Head of caudate nucleus (tissue), 42 donors: ENCODE data around the gene MGAM2.

Experiments
- DNase-seq, 42 donors: peaks; one replicate each; pipeline versions ENCODE4 v3.0.0 to v3.0.0-alpha.2; 2020 to 2021; ENCODE audit warnings: mixed read lengths in 7 of 42
- intact Hi-C: fragments of 100-400 bp; cut with DNase I; formaldehyde crosslinking; loops from one replicate; pipeline ENCODE4 v1.15.0; 2022

MGAM2 gene

DNA sequence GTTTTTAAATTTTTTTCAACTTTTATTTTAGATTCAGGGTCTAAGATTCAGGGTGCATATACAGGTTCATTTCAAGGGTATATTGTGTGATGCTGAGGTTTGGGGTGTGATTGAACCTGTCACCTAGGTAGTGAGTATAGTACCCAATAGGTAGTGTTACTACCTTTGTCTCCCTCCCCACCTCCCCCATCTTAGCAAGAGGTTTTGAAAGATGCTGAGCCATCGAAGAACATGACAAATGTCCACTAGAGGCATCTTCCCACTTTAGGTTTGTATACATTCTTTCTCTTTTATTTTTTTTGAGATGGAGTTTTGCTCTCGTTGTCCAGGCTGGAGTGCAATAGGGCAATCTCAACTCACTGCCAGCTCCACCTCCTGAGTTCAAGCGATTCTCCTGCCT lies 880 bp upstream of the MGAM2 start:
- intact Hi-C loops: no loop called here
- no peak for DNase-seq

DNA sequence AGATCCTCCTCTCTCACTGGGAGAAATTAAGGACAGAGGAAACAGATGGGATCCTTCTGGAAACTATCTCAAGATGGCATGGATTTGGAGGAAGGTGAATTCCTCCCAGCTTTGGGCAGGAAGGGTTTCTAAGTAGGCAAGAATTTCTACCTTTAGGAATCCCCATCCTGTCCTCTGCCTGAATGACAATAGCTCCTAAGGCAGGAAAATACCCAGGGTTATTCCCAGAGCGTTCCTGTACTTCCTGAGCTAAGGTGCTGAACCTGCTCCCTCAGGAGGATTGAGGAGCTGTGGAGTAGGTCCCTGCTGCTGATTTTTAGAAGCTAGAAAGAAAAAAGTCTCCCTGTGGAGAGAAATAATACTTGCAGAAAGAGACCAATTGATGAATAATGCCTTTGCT lies 568 bp downstream of the MGAM2 start:
- intact Hi-C loops: no loop called here
- DNase-seq: no peak

DNA sequence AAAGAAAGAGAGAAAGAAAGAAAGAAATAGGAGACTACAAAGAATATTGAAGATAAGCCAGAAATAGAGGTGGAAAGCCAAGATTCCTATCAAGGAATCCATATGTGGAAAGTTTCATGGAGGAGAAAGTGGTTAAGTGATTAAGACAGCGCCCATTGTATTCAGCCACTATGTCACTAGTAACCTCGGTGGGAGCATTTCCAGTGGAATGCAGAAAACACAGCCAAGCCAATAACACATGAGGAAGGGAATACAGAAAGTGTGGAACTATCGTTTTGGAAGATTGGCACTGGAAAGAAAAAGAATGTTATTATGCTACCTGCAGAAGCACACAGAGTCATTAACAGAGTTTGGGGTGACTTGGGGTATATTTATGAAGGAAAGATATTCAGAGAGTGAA lies 2.7 kb downstream of the MGAM2 start:
- intact Hi-C loops: no loop called here

DNA sequence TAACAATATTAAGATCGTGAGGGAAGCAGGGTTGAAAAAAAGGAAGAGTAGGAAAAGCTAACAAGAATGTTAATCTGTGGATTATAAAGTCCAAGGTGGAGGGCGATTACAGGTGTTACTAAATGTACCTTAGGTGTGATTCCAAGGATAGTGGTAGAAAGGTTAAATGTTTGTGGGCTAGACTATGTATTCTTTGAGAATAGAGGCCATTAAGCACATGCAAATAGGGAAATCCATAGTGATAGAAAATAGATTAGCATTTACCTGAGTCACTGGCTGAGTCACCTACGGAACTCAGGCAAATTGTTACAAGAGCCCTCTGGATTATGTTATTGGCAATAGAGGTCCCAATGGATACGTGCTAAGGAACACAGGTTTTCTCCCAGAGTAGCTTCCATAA lies 9.0 kb downstream of the MGAM2 start:
- intact Hi-C loops: no loop called here
- no peak for DNase-seq

More for the DNA sequence above, 2.7 kb downstream of the MGAM2 start:
- no peak for DNase-seq

DNA sequence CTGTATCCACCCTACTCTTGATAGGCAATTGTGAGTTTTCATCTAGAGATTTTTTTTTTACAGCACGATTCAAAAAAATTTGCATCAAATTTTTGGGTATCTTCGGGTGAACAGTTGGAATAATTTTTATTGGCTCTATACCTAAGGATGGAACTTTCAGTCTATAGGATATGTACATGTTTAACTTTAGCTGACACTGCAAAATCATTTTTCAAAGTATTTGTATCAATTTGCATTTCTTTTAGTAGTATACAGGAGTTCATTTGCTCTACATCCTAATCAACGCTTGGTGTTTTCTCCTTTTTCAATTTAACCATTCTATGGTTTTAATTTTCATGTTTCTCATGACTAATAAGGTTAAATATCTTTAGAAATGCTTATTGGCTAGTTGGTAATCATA lies 11.7 kb downstream of the MGAM2 start:
- no peak for DNase-seq
- intact Hi-C loops: no loop called here

DNA sequence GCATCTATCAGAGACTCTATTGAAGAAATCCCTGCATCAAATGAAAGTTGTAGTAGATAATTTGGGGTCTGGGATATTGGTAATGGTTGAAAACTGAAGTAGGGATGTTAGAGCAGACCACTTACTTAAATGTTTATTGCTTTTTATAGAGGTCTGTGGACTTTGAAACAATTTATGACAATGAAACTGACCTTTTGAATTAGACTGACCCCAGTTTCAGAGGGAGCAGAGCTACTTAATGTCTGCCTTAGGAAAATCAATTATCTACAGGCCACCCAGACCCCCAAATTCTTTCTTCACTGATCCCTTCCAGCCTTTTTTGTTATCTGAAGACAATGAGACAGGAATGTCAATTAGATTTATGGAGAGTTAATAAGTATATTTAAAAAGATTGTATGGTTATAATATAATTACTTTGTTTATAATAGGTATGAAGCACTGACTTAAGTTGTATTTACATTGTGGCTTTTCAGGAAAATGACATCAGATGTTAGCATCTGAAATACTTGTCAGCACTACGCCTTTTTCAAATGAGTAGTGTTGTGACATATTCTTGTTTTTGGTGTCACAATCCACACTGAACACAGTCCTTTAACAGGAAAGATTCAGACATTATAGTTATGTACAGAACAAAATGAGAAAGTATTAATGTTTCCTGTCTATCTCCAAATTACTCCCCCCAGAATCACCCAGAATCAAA lies 13.9 kb downstream of the MGAM2 start:
- intact Hi-C loops: no loop called here
- DNase-seq: no peak

DNA sequence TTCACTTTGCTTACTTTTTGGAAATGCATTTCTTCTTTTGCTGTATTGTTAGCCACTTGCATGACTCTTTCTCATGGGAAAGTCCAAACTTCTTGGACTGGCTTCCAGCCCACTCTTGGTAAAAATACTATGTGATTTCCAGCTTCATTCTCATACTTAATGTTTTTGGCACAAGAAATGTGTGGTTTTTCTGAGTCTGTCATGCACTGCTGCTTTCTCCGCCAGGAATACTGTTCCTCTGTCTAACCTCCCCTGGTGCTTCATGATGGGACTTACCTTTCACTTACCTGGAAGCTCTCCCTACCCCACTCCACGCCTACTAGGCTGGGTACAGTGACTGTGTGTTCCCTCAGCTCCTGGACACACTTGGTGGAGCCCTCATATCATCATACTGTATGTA lies 18.7 kb downstream of the MGAM2 start:
- intact Hi-C loops: no loop called here
- DNase-seq: no peak

DNA sequence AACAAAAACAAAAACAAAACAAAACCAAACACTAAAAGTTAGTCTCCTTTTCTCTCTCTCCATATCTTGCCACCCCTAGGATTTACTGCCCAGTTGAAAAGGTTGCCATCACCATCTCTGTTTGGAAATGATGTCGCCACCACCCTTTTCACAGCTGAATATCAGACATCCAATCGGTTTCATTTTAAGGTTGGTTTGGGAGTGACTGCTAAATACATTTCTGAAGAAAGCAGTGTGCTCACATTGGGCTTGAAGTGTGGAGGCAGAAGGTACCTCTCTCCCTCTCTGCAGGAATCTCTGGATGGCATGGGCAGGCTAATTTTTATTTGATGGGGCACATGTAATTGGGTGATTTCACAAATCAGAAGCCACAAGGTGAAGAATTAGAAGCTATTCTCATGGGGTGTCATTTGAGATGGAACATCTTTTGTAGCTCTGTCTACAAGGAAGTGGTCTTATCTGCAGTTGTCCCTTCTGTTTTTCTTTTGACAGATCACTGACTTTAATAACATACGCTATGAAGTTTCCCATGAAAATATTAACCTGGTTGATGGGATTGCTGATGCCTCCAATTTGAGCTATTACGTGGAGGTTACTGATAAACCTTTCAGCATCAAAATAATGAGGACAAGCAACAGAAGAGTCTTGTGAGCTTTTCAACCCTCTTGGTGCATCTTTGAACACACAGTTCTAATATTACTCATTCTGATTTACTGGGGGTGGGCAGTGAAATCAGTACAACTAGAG lies 20.1 kb downstream of the MGAM2 start:
- no peak for DNase-seq
- intact Hi-C loops: no loop called here

DNA sequence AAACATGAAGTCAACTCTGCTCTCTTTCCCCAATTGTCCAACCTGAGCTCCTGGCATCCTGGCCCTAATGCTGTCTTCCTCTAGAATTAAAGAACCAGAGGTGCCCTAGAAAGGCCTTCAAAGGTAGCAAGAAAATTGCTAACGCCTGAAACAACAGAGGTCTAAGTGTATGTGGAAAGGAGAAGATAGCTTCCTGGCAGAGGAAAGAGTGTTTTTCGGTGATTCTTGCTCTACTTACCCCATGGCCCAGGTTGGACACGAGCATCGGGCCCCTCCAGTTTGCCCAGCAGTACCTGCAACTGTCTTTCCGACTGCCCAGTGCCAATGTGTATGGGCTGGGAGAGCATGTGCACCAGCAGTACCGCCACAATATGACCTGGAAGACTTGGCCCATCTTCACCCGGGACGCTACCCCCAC lies 22.2 kb downstream of the MGAM2 start:
- intact Hi-C loops: no loop called here

DNA sequence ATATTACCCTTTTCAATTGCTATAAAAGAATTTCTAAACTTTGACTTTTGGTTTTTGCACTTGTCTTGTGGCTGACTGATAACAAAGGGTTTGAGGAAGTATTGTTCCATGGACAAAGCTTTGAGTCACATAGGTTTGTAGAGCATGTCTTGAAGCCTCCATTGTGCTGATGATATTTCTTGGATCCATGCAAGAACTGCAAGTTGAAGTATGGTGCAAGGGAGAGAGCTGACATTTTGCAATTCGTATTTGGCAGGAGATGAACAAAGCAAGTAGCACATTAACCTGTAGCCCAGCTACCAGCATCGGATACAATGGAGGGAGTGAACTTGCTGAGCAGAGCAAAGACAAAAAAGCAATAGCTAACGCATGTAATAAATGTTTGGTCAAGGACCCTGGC lies 23.4 kb downstream of the MGAM2 start:
- no peak for DNase-seq
- intact Hi-C loops: no loop called here

More for the DNA sequence above, 22.2 kb downstream of the MGAM2 start:
- DNase-seq: no peak

DNA sequence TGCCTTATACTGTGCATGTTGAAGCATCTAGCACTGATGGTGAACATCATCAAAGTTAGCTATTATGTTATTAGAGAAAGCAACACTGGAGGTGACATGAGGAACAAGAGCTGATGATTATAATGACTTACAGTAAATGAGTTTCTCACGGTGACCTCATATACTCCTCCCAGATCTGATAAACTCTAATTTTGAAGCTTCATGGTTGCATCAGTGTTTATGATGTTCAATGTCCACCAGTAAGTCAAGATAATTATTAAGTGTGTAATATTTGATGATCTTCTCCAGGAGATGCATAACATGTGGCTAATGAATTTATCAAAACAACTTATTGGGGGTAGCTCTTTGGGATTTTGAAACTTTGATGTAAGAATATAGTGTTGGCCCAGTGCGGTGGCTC lies 27.5 kb downstream of the MGAM2 start:
- intact Hi-C loops: no loop called here
- DNase-seq: no peak

DNA sequence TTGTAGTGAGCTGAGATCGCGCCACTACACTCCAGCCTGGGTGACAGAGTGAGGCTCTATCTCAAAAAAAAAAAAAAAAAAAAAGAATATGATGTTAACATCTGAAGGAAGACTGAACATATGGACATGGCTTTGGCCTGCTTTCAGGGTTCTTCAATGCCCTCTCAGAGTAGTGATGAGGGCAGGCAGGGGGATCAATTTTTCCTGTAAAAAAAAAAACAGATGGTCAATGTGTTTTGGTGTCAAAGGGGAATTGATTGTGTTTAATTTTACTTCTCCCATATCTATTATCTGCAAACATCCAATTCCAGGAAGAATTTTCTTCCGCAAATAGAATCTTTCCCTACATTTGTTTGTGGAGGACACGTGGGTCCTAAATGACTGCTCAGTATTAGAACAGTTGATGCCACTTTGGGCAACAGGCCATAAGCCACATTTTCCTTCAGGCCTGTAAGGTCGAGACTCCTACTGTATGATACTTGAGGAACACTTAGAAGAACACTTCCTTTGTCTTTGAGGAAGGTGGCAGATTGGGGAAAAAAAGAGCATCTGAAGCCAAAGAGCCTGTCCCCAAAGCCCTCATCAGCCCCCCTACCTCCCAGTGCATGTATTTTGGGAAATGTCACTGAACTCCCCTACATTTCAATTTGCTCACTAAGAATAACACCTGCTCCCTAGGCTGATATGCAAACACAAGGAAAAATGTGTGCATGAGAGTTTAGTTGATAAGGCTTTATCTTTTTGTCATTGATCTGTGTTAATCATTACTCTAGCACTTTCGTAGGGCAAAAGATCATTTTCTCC lies 28.3 kb downstream of the MGAM2 start:
- intact Hi-C loops: no loop called here
- DNase-seq: no peak

DNA sequence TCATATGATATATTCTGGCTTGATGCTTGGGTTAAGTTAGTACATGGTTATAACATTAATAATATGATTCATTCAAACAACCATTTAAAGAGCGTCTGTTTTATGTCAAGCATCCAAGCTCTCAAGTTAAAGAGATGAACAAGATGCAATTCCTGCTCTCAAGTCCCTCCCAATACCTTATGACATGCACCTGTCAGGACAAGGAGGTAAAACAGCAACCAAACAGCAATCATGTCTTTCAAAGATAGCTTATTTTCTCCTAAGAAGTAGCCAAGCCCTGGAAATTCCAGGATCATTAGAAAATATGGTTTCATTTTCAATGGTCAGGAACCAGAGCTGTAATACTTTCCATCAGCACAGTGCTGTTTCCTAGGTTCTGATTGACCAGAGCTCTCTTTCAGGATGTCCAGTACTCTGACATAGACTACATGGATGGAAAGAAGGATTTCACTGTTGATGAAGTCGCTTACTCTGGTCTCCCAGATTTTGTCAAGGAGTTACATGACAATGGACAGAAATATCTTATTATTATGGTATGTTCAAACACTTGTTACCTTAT lies 29.0 kb downstream of the MGAM2 start:
- no peak for DNase-seq
- intact Hi-C loops: no loop called here

DNA sequence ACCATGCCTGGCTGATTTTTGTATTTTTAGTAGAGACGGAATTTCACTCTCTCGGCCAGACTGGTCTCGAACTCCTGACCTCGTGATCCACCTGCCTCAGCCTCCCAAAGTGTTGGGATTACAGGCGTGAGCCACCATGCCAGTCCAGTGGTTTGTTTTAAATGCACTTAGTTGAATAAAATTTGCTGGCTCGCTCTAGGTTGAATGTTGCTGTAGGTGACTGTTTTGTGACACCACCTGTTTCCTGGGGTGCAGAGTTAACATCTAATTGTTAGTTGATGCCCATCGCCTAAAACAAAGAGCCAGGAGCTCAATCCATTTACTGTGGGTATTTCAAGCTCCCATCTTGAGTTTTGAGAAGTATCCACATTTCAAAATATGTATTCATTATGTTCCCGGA lies 31.2 kb downstream of the MGAM2 start:
- intact Hi-C loops: no loop called here

DNA sequence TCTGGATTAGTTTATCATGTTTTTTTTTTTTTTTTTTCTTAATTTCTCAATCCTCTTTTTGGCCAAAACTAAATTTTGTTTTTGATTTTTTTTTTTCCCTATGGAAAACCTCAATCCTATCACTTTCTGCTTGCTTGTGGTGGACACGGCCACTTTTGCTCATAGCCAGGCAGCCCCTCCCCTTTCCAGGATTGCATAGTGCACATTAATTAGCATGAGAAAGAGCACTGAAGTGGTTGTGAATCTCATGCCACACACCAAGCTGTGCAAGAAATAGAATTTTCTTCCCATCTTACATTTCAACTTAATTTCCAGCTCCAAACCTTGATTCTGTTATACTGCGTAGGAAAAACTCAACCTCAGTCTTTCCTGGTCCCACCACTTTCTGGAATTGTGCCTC lies 34.6 kb downstream of the MGAM2 start:
- intact Hi-C loops: no loop called here
- no peak for DNase-seq

More for the DNA sequence above, 31.2 kb downstream of the MGAM2 start:
- no peak for DNase-seq

DNA sequence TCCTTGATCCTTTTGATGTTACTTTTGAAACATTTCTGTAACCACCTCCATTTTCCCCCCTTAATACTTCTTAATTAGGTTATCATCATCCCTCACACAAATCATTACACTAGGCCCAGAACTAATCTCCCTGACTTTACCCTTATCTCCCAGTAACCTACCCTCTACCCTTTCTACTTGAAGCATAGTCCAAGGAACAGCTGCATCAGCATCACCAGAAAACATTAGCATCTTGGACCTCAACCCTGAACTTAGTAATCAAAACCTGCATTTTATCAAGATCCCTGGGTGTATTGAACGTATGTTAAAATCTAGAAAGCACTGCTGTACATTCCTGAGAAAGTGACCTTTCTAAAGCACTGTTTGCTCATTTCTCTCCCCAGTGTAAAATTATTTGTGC lies 38.8 kb downstream of the MGAM2 start:
- no peak for DNase-seq
- intact Hi-C loops: no loop called here

DNA sequence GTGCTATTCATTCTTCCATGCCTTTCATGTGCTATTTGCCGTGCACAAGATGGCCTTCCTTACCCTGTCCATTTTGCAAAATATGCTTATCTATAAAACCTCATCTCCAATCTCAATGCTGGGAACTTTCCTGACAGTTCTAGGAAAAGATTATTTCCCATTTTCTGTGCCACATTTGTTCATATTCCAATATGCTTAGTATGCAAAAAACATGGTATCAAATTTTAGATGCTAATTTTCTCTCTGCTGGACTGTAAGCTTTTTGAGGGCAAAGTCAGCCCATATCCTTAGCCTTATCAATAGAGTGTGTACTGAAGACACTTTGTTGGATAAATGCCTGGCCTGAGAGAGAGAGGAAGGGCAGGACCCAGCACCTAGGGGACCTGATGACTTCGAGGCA lies 39.4 kb downstream of the MGAM2 start:
- intact Hi-C loops: no loop called here
- no peak for DNase-seq

DNA sequence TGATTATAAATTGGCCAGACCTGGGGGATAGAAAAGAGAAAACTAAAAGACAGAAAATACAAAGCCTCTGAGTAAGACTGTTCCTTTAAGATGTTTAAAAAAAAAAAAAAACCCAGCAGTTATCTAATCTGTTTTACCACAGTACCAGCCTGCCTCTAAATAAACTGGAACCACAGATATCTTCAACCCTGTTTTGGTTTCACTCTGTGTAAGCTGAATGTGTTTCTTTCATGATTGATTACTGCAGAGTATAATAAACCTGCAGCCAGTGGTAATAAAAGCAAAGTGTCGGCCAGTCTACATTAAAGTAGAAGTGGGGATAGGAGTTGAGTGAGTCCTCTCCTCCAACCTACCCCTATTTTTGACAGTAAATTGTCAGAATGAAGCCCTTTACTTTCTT lies 40.6 kb downstream of the MGAM2 start:
- intact Hi-C loops: no loop called here
- no peak for DNase-seq

DNA sequence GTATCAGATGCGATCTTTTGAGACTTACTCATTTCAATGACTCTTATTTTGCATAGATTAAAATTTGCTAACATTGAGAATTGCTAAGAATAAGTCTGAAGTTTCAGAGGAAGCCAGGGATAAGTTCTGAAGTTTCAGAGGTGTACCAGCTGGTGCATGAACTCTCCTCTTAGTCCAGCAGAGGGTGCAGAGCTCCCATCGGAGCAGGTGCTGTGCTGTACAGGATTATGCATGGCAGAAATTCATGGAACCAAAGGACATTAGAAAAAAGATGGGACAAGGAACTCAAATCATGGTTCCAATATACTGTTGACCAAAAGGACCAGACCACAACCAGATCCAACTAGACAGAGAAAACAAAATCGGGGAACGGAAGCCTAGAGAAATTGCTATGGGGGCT lies 41.9 kb downstream of the MGAM2 start:
- DNase-seq: peak in 3 of 42 donors; percentile 9 to 19 (median 14)
- intact Hi-C loops: no loop called here
